HG03064 (cell line): ENCODE measurements around the gene ESF1.
A peak's percentile ranks its signal among the peaks of the same experiment; 100 is the strongest.
"Not testable (repeated sequence)": the region's sequence is repeated elsewhere in the genome, so short reads cannot be mapped to it uniquely, and the experiment has no call there.

Source experiments
- ATAC-seq: cut with Tn5 transposase; IDR thresholded peaks from one replicate; pipeline ENCODE4 v1.9.1; 2021; ENCODE audit warnings: low read depth; ENCODE audit not compliant: unreplicated experiment

Gene ESF1

DNA sequence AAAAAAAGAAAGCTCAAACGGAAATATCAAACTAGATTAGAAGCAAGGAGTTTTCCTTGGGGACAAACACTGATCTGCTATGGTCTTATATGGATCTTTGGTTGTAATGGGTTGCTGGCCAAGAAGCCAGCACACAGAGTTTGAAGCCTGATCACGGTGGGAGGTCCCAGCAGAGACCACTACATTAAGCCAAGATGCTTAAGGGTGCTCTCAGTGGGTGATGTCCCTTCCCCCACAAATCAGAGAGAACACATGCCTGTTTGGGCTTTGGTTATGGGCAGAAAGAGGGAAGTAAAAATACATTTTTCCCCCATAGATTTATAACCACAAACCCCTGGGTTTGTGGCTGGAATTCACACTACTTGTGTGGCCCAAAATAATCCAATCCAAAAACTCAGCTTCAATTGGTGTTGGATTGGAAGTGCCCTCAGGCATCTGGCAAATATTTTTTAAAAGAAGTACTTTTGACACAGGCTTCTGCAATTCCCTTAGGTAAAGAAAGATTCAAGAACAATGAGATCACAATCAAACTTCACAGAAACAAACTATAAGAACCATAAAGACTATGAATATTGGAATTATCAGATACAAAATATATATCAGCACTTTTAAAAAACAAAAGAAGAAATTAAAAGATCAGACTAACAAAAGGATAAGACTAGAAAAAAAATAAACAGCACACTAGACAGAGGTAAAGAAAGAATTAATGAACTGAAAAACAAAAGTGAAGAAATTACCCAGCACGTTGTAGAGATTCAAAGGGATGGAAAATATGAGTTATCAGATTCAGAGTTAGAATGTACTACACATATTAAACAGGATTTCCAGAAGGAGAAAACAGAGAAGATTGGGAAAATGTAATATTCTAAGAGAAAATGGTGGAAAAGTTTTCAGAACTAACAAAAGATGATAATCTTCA lies 44.7 kb downstream of the ESF1 start:
- no peak for ATAC-seq

DNA sequence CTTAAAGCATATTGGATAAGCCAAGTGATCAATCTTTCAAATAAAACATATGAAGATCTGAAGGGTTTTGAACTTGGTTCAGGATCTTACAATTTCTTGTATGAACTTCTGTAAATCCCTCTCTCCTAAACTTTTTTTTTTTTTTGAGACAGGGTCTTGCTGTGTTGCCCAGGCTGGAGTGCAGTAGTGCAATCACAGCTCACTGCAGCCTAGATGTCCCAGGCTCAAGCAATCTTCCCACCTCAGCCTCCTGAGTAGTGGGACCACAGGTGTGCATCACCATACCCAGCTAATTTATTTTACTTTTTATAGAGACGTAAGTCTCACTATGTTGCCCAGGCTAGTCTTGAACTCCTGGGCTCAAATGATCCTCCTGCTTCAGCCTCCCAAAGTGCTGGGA lies 46.5 kb downstream of the ESF1 start:
- not testable (repeated sequence) for ATAC-seq

DNA sequence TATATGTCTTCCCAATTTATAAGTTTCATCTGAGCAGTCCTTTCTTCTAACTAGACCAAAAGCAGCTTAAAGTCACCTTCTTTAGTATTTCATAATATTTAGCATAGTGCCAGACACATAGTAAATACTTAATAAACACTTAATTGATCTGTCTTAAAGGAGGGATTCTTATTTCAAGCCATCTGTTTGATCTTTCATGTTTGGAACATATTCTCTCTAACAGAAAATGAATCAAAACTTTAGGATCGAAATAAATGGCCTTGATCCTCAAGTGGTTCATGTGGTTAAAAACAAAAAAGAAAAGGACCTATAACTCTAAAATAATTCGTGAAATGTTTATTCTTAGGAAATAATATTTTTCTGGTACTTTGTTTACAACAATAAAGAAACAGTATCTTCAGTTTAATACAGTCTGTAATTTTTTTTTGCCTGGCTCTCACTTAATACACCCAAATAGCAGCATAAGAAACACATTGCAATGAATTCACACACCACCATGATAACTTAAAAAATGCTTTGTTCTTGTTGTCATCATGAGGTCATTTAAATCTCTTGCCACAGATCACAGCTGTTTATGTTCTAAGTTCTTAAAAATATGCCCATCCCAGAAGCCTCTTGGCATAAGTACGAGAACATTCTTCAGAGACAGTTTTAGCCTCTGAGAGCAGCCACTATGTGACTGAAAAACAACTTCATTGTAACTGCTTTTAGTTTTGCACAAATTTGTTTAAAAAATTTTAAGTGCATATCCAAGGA lies 48.1 kb downstream of the ESF1 start:
- no peak for ATAC-seq

DNA sequence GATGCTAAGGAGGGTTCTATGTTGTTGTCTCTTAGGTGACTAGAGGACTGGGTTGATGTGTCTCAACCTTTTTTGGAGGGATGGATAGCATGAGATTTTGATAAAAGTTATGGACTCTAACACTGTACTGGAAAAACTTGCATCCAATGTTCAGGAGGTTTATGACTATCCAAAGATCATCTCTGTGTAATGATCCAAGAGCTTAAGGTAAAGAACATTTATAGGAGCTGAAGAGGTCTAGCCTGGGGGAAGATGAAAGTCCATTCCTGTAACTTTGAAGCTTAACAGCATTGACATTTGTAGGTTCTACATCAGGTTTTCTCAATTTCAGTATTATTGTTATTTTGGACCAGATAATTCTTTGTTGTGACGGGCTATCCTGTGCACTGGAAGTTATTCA lies 48.9 kb downstream of the ESF1 start:
- no peak for ATAC-seq

DNA sequence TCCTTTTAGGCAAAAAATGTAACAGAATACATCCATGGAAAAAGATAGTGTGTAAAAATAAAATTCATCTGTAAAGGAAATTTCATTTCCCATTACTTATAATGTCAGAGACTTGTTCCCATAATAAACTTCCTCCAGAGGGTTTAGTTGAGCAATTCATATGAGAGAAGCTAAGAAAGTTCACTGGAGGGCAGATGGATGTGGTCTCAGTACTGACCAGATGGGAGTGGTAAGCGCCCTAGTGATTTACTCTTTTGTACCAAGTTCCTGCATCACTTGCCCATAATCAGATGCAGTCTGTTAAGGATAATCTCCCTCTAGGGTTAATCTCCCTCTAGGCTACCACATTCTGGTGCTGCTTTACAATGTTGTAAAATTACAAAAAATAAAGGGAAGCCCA lies 61.7 kb downstream of the ESF1 start:
- no peak for ATAC-seq

DNA sequence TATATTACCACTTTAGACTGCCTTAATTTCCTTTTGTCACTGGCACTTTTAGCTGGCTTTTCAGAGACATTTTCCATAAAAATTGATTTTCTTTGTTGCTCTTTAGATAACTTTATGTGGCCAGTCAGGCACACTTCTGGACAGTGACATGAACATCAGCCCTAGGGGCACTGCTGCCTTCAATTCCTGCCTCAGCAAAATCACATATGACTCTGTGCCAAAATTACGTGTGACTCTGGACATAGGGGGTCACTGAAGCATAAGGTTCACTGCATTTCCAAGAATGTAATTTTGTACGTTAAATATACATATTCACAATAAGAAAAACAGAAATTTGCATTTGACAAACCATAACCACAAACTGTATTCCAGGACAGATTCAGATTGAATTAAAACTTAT lies 66.5 kb downstream of the ESF1 start:
- ATAC-seq = peak; percentile 31

DNA sequence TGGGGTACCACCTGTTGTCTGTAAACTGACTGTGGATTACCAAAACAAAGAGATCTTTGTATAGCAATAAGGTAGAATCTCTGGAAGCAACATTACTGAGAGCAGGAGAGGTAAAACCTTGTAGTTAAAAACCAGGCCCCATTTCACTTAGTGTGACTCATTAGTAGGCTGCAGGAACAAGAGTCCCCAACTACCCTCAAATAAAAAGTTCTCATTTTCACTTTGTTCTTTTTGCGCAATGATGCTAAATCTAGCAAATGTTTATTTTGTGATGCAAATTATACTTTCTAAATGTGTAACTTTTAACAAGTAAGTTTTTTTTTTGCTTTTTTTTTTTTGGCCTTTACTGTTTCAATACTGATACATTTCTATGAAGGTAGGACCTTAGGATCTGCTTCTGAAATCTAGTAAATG lies 67.1 kb downstream of the ESF1 start:
- ATAC-seq = peak; percentile 92

DNA sequence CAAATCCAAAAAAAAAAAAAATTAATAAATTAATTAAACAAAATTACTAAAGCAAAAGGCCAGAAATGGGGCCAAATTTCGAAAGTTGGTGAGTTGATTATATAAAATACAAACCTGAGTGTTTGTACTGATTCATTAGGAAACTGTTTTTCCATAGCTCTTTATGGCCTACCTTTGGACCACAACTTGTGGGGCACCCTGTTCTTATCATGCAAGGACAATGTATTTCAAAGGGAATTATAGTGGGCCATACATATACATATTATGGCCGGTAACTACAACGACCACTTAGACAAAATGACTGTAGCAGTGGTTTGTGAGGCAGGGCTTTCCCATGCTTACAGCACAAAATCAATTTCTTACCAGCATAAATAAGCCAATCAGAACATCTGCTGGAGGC lies 69.5 kb downstream of the ESF1 start:
- ATAC-seq = no peak

DNA sequence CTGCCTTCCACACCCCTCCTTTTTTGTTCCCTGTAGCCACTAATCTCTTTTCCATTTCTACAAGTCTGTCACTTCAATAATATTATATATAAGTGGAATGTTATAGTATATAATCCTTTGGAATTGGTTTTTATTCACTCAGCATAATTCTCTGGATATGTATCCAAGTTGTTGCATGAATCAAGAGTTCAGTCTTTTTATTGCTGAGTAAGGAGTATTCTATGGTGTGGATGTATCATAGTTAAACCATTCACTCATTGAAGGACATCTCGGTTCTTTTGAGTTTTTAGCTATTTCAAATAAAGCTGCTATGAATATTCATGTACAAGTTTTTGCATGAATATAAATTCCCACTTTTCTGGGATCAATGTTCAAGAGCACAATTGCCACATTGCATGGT lies 76.5 kb downstream of the ESF1 start:
- no peak for ATAC-seq

DNA sequence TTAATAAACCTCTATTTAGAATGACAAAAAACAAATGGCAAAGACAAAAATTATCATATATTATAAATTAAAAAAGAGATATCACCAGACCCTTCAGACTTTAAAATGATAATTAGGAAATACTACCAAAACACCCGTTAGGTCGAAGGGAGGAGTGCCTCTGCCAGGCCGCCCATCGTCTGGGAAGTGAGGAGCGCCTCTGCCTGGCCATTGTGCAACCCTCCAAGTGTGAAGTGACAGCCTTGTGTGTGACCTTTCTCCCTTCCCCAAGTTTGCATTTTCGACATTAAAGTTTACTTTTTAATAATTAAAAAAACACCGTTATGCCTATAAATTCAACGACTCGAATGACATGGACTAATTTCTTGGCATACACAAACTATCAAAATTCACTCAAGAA lies 81.5 kb downstream of the ESF1 start:
- ATAC-seq = no peak

DNA sequence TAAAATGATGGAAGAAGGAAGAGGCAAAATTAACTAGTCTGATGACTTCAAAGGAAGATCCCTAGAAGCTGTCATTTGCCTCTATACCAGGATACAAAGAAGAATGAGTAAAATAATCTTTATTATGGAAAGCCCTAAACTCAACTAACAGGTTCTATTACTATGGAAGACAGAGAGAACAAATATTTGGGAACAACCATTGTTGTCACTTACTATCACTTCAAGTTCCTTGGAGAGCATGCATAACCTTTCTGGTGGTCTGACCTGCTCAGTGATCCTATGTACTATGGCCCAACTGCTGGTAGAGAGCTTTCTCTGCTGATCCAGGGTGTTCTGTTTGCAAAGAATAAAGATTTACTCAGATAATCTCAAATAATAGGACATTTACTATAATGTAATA lies 83.2 kb downstream of the ESF1 start:
- no peak for ATAC-seq

DNA sequence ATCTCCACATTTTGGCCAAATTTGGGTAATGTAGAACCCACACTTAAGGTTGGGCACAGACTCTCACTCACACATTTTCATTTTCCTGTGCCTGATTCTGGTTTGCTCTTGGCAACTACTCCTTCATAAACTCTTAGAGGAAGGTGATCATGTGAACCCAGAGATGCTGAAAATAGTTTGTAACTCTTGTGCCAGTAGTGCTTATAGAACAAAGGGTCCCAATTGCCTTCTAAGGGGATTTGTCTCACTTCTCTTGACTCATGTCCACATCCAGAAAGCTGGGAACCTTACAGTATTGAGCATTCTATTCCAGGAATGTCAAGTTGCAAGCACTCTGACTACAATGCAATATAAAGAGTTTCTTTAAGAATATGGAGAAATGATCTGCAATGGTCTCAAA lies 84.0 kb downstream of the ESF1 start:
- no peak for ATAC-seq

DNA sequence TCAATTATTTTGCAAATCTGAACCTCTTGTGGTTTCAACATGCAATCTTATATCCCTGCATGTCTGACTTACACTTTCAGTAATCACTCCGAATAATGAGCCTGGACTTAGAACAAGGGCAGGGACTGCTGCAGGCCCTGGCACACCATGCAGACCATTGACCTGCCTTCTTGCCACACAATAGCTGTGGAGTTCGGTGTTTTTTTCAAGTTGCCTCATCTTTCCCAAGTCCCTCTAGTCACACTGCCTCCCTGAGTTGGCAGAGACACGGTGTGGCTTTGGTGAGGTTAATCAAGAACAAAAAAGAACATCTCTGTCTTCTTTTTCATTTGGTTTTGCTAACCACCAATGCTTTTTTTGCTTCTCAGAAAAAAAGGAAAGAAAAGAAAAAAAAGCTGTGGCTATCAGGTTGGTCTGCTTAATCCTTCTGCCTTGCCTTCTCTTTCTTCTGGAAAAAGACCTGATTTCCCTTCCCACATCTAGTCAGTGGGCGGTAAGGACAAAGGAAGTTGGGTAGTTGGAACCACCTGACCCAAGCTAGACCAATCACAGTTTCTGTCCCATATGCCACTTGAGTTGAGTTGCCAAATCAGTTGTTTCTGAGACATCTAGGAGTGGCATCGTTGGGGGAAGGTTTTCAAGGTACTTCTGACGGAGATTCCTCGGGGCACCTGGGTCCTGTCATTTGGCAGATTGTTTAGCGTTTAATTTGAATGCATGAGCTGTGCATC lies 90.1 kb downstream of the ESF1 start:
- no peak for ATAC-seq

DNA sequence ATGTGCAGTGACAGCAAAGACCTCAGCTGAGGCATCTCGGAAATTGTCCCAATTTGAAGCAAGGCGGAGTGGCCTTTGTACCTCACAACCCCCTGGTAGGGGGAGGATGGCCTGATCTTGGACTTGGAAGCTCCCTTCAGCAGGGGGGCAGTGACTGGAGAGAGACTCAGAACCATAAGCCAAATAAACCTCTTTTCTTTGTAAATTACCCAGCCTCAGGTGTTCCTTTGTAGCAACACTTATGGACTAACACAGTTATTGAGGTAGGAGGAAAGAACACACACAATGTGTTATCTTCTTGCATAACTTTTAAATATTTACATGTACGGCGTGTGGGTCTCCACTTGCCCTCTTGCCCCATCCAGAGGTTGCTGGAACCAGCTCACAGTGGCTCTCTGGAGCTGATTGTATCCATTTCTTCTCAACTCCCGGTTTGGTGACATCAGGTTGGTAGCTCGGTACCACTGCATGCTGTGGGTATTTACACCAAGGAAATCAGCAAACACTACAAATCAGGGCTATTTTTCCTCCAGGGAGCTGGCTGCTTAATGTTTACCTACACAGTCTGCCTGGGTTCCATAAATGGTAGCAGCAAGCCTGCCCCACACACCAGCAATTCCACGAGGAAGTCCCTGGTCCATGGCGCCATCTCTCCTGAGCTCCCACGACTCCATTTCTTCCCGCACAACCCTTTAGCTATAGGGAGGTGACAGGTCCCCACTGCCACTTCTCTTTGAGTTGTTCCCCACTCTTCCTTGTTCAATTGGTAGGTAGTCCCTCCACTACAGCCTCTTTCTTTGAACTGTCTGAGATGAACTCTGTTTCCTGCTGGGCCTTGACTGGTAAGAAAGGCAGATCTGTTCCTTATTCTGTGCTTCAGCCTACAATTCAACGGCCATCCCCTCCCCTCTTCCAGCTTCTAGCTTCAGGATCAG lies 91.7 kb downstream of the ESF1 start:
- ATAC-seq = no peak

DNA sequence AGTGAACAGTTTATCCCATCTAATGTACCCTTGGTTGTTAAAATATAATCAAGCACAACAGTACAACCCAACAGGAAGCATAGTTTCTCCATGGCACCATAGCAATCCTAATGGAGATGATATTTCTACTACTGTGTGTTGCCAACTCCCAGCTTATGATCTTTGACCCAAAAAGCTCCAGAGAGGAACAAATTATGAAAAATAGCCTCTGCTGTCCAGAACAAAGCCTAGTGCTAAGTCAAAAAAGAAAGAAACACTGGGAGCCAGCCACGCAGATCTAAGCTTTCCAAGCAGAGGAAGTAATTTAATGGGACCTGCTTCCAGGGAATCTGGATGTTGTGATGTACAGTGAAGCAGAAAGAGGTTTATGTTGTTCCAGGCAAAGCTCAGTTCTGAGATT lies 93.8 kb downstream of the ESF1 start:
- ATAC-seq = no peak

DNA sequence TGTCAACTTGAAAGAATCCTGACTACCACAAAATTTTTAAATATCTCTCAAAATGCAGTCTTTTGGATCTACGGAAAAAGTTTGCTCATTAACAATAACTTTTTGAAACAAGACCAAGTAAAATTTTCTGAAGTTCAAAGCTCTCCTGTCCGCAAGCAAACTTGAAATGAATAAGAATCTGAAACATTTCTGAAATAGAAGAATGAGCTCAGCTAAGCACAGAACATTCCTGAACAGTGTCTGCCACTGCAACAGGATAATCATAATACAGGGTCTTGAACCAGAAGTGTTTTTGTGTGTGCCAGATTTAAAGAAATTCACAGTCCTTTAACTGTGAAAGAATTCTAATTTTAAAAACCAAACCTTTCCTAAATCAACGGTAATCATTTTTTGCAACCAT lies 96.9 kb downstream of the ESF1 start:
- no peak for ATAC-seq

DNA sequence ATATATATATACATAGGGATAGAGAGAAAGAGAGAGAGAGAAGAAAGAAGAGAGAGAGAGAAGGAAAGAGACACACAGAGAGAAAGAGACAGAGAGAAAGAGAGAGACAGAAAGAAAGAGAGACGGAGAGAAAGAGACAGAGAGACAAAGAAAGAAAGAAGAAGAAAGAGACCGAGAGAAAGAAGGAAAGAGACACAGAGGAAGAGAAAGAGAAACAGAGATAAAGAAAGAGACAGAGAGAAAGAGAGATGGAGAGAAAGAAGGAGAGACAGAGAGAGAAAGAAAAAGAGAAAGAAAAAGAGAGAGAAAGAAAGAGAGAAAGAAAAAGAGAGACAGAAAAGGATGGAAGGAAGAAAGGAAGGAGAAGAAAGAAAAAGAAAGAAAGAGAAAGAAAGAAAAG lies 99.1 kb downstream of the ESF1 start:
- ATAC-seq = no peak

DNA sequence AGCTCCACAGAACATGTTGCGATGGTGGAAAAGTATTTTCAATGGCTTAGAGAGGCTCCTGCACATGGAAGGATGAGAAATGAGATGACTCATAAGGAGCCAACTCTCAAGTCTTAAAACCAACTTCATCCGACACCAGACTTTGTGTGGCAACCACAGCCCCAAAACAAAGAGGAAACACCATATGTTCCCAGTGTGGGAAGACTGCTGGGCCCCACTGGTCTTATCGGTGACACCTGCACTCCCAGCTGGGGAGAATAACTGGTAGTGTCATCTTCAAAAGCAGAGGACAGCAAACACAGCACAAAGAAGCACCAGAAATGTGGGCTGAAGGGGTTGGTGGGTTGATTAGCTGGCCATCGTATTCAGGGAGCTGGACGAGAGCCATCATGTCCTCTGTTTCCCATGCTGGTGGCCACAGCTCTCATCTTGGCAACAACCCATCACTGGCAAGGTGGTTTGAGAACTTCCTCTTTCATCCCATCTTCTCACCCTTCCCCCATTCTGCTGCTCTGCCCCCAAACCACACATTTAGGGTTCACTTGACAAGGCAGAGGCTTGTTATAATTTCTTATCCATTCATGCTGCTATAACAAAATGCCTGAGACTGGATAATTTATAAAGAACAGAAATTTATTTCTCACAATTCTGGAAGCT lies 100.0 kb downstream of the ESF1 start:
- peak; percentile 77 for ATAC-seq

DNA sequence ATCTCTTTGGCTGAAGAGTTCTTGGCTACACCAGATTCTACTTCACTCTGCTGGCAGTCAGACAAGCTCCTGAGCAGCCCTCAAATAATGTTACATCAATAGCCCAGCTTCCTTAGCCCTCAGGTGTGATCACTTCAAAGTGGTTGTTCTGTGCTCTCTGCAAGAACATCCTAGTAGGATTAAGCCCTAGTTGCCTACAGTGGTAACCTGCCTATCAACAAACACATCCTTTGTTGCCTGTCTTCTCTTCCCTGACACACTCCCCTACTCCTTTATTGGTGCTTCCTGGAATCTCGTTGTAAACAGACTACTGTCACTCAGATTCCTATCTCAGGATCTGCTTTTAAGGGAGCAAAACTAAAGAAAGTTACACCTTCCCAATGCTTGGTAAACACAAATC lies 100.9 kb downstream of the ESF1 start:
- ATAC-seq = no peak
